Liver (tissue), 9 donors: ENCODE data around the gene LRRC10B. TPM values are rescaled to one million over a fixed set of nuclear protein-coding genes. Genes with fewer than 3 reads are reported as not detected.

Experiments used
- DNase-seq: peaks from one replicate; pipeline ENCODE4 v3.0.0-alpha.2; 2017; ENCODE audit warnings: low spot score
- H3K27ac ChIP-seq, 2 donors: one replicate each; pipeline ENCODE4 v1.7.0; 2013; ENCODE audit warnings: inconsistent platforms in 2 of 2, low read length in 2 of 2, control low read depth in 1 of 2, low read depth in 1 of 2, mild to moderate bottlenecking in 1 of 2
- H3K27me3 ChIP-seq, 4 donors: one replicate each; pipeline versions ENCODE4 v1.6.1 to v1.7.0; 2013; ENCODE audit warnings: low read length in 3 of 4, inconsistent platforms in 1 of 4, mild to moderate bottlenecking in 1 of 4, moderate library complexity in 1 of 4; ENCODE audit not compliant: control insufficient read depth in 4 of 4, insufficient read depth in 4 of 4
- H3K36me3 ChIP-seq, 4 donors: one replicate each; pipeline versions ENCODE4 v1.6.1 to v1.7.0; 2013; ENCODE audit warnings: low read length in 3 of 4, mild to moderate bottlenecking in 3 of 4, low read depth in 1 of 4, moderate library complexity in 1 of 4; ENCODE audit not compliant: control insufficient read depth in 4 of 4, insufficient read depth in 3 of 4
- H3K4me1 ChIP-seq, 4 donors: one replicate each; pipeline versions ENCODE4 v1.6.1 to v1.7.0; 2013; ENCODE audit warnings: low read length in 3 of 4, mild to moderate bottlenecking in 3 of 4, moderate library complexity in 1 of 4; ENCODE audit not compliant: control insufficient read depth in 4 of 4, insufficient read depth in 4 of 4
- H3K4me3 ChIP-seq, 3 donors: one replicate each; pipeline versions ENCODE4 v1.6.1 to v1.7.0; 2013; ENCODE audit warnings: low read length in 3 of 3, control low read depth in 1 of 3, low read depth in 1 of 3, mild to moderate bottlenecking in 1 of 3
- H3K9ac ChIP-seq, 2 donors: one replicate each; pipeline ENCODE4 v1.7.0; 2013; ENCODE audit warnings: low read length in 2 of 2, mild to moderate bottlenecking in 2 of 2, moderate library complexity in 2 of 2, control low read depth in 1 of 2, low read depth in 1 of 2
- H3K9me3 ChIP-seq, 4 donors: one replicate each; pipeline versions ENCODE4 v1.6.1 to v1.7.0; 2013; ENCODE audit warnings: low read length in 3 of 4; ENCODE audit not compliant: control insufficient read depth in 4 of 4
- ATF3 ChIP-seq: IDR thresholded peaks from 2 replicates; pipeline ENCODE4 v1.6.1; 2016; ENCODE audit warnings: antibody characterized with exemption
- CTCF ChIP-seq: fragments of 150-350 bp; IDR thresholded peaks from 2 replicates; pipeline ENCODE4 v1.5.1; 2017; ENCODE audit warnings: improper control_type of control experiment, low read depth, low read length; ENCODE audit not compliant: missing input control
- FOXA1 ChIP-seq: IDR thresholded peaks from 2 replicates; pipeline ENCODE4 v1.6.1; 2016; ENCODE audit warnings: antibody characterized with exemption
- FOXA2 ChIP-seq: IDR thresholded peaks from 2 replicates; pipeline ENCODE4 v1.6.1; 2016; ENCODE audit warnings: antibody characterized with exemption
- GABPA ChIP-seq, 2 donors: IDR thresholded peaks in 1 of 2; conservative IDR thresholded peaks in 1 of 2; 2 replicates each; pipeline ENCODE4 v1.6.1; 2016; ENCODE audit warnings: antibody characterized with exemption in 2 of 2, mild to moderate bottlenecking in 1 of 2, moderate library complexity in 1 of 2
- HNF4A ChIP-seq, 2 donors: conservative IDR thresholded peaks; 2 replicates each; pipeline ENCODE4 v1.6.1; 2016; ENCODE audit warnings: antibody characterized with exemption in 2 of 2, mild to moderate bottlenecking in 2 of 2
- HNF4G ChIP-seq: IDR thresholded peaks from 2 replicates; pipeline ENCODE4 v1.6.1; 2016; ENCODE audit warnings: antibody characterized with exemption
- JUND ChIP-seq, 2 donors: IDR thresholded peaks; 2 replicates each; pipeline ENCODE4 v1.6.1; 2016; ENCODE audit warnings: antibody characterized with exemption in 2 of 2
- MAX ChIP-seq: IDR thresholded peaks from 2 replicates; pipeline ENCODE4 v1.6.1; 2016; ENCODE audit warnings: antibody characterized with exemption
- NR2F2 ChIP-seq: IDR thresholded peaks from 2 replicates; pipeline ENCODE4 v1.6.1; 2016; ENCODE audit warnings: antibody characterized with exemption
- RAD21 ChIP-seq, 2 donors: IDR thresholded peaks; 2 replicates each; pipeline ENCODE4 v1.6.1; 2016; ENCODE audit warnings: antibody characterized with exemption in 2 of 2, mild to moderate bottlenecking in 2 of 2
- REST ChIP-seq: IDR thresholded peaks from 2 replicates; pipeline ENCODE4 v1.6.1; 2016; ENCODE audit warnings: antibody characterized with exemption, mild to moderate bottlenecking
- SP1 ChIP-seq: IDR thresholded peaks from 2 replicates; pipeline ENCODE4 v1.6.1; 2018; ENCODE audit warnings: antibody characterized with exemption, mild to moderate bottlenecking
- TAF1 ChIP-seq: conservative IDR thresholded peaks from 2 replicates; pipeline ENCODE4 v1.6.1; 2016; ENCODE audit warnings: antibody characterized with exemption, mild to moderate bottlenecking
- YY1 ChIP-seq: IDR thresholded peaks from 2 replicates; pipeline ENCODE4 v1.6.1; 2016; ENCODE audit warnings: antibody characterized with exemption, mild to moderate bottlenecking
- ZBTB33 ChIP-seq: IDR thresholded peaks from 2 replicates; pipeline ENCODE4 v1.6.1; 2016; ENCODE audit warnings: antibody characterized with exemption
- WGBS: extraction: QIAGEN DNeasy Blood & Tissue Kit; methylation state at CpG from one replicate; pipeline ENCODE4 v1.1.7; 2013; 5-methylcytosine and 5-hydroxymethylcytosine counted together
- polyA plus RNA-seq, 2 donors: library from polyadenylated mRNA; stranded (reverse) in 1 of 2; unstranded in 1 of 2; fragments of 200-250 nt in 1 of 2; fragments of >200 nt in 1 of 2; fragmentation: Nextera tagmentation in 1 of 2; extraction: Ambion mirVana in 1 of 2; gene quantifications; one replicate each; pipeline versions ENCODE4 v1.2.1 to v1.2.3, GENCODE V29; 2013 to 2015
- total RNA-seq, 2 donors: library from RNA; depleted of rRNA; stranded (reverse); fragments of >200 nt; gene quantifications; one replicate each; pipeline ENCODE4 v1.2.3, GENCODE V29; 2014
- donor health status: healthy.
- donor health status: healthy.
- donor health status: healthy.
- donor health status: healthy.
- donor health status: healthy.

Gene LRRC10B
- total and polyA plus RNA-seq, 4 donors, result 0.03 to 0.08 TPM; not detected in 2

- Histone ChIP-seq H3K4me3 (peak overlapping the region in 1 of 3 donors; percentile 16), H3K27ac (no peak overlapping the region), H3K27me3 (peaks cover 0 to 6% (median 0%) of the 10 kb centered on the region in 4 donors), H3K9ac (no peak overlapping the region), H3K36me3 (no peaks in the 10 kb centered on the region), H3K9me3 (no peaks in the 10 kb centered on the region), H3K4me1 (peaks cover 9 to 14% (median 12%) of the 10 kb centered on the region in 4 donors)
- TF ChIP-seq ATF3, result no peak
- TF ChIP-seq CTCF, result peak; percentile 64
- no peak for TF ChIP-seq NR2F2
- TF ChIP-seq RAD21 (IDR thresholded peaks at IDR 0.05), result peak; percentile 59 to 71
- DNase-seq, result peak; percentile 56
- 9% methylated on average over 117 of the region's 117 CpGs for WGBS
Measured at GRCh38 chr11:61509043-61510029, 787 bp downstream of the LRRC10B start.

- no peak for DNase-seq
- Histone ChIP-seq H3K4me1 (peaks cover 9 to 14% (median 12%) of the 10 kb centered on the region in 4 donors), H3K4me3 (no peak overlapping the region), H3K9me3 (no peaks in the 10 kb centered on the region), H3K36me3 (no peaks in the 10 kb centered on the region), H3K27me3 (peaks cover 0 to 6% (median 0%) of the 10 kb centered on the region in 4 donors), H3K27ac (no peak overlapping the region), H3K9ac (no peak overlapping the region)
- no peak for TF ChIP-seq JUND (IDR thresholded peaks at IDR 0.05)
- no peak for TF ChIP-seq YY1
- TF ChIP-seq ZBTB33, result no peak
- TF ChIP-seq RAD21 (IDR thresholded peaks at IDR 0.05), result no peak
- no peak for TF ChIP-seq MAX
- no peak for TF ChIP-seq HNF4A (conservative IDR thresholded peaks at IDR 0.05)
- TF ChIP-seq HNF4G, result no peak
- TF ChIP-seq ATF3, result no peak
- no peak for TF ChIP-seq TAF1
- no peak for TF ChIP-seq SP1
- no peak for TF ChIP-seq FOXA2
- no peak for TF ChIP-seq FOXA1
- TF ChIP-seq NR2F2, result no peak
- no peak for TF ChIP-seq GABPA (IDR thresholded peaks at IDR 0.05 in 1 of 2, conservative IDR thresholded peaks at IDR 0.05 in 1 of 2)
- no peak for TF ChIP-seq REST
- 91% methylated on average over 16 of the region's 16 CpGs for WGBS
Measured at GRCh38 chr11:61510166-61510919, 1.8 kb downstream of the LRRC10B start.
